Ishikawa (cell line): Measurements from ENCODE around the gene ANO8.

Source experiments
- CEBPB ChIP-seq: IDR thresholded peaks from 2 replicates; pipeline ENCODE4 v1.6.1; 2012
- CREB1 ChIP-seq: IDR thresholded peaks from 2 replicates; pipeline ENCODE4 v1.6.1; 2012; ENCODE audit warnings: low read depth
- EGR1 ChIP-seq: IDR thresholded peaks from 2 replicates; pipeline ENCODE4 v1.6.1; 2012
- EP300 ChIP-seq: IDR thresholded peaks from 2 replicates; pipeline ENCODE4 v1.6.1; 2012; ENCODE audit warnings: borderline replicate concordance
- FOXM1 ChIP-seq: IDR thresholded peaks from 2 replicates; pipeline ENCODE4 v1.6.1; 2012; ENCODE audit warnings: low read depth, borderline replicate concordance
- MAX ChIP-seq: IDR thresholded peaks from 2 replicates; pipeline ENCODE4 v1.6.1; 2012
- NFIC ChIP-seq: IDR thresholded peaks from 2 replicates; pipeline ENCODE4 v1.6.1; 2012
- RAD21 ChIP-seq: IDR thresholded peaks from 2 replicates; pipeline ENCODE4 v1.6.1; 2012; ENCODE audit warnings: low read depth
- REST ChIP-seq: IDR thresholded peaks from 2 replicates; pipeline ENCODE4 v1.6.1; 2012; ENCODE audit warnings: low read depth, mild to moderate bottlenecking
- TAF1 ChIP-seq: IDR thresholded peaks from 2 replicates; pipeline ENCODE4 v1.6.1; 2012; ENCODE audit warnings: low read depth, mild to moderate bottlenecking
- TCF12 ChIP-seq: IDR thresholded peaks from 2 replicates; pipeline ENCODE4 v1.6.1; 2012; ENCODE audit warnings: low read depth
- TEAD4 ChIP-seq: IDR thresholded peaks from 2 replicates; pipeline ENCODE4 v1.6.1; 2012
- USF1 ChIP-seq: IDR thresholded peaks from 2 replicates; pipeline ENCODE4 v1.6.1; 2012
- YY1 ChIP-seq: IDR thresholded peaks from 2 replicates; pipeline ENCODE4 v1.6.1; 2012; ENCODE audit warnings: low read depth
- ZBTB7A ChIP-seq: IDR thresholded peaks from 2 replicates; pipeline ENCODE4 v1.6.1; 2012; ENCODE audit warnings: low read depth

ANO8 gene

GRCh38 chr19:17353386-17353785, 18.7 kb upstream of the ANO8 start:
- no peak for TF ChIP-seq CREB1
- no peak for TF ChIP-seq USF1
- no peak for TF ChIP-seq YY1
- TF ChIP-seq EGR1, result no peak
- TF ChIP-seq FOXM1, result no peak
- no peak for TF ChIP-seq TCF12
- no peak for TF ChIP-seq REST
- TF ChIP-seq MAX, result no peak
- no peak for TF ChIP-seq EP300
- no peak for TF ChIP-seq NFIC
- no peak for TF ChIP-seq RAD21
- no peak for TF ChIP-seq ZBTB7A
- TF ChIP-seq CEBPB, result no peak
- no peak for TF ChIP-seq TAF1
- TF ChIP-seq TEAD4, result no peak

GRCh38 chr19:17352608-17353280, 18.1 kb upstream of the ANO8 start:
- TF ChIP-seq MAX (no peak), RAD21 (no peak), FOXM1 (no peak), YY1 (no peak), REST (no peak), TCF12 (no peak), TAF1 (no peak), ZBTB7A (no peak), EP300 (no peak)

- no peak for TF ChIP-seq TAF1
- TF ChIP-seq CREB1, result peak; percentile 78
- TF ChIP-seq USF1, result peak; percentile 56; the same call in 1 of the 2 replicates
- no peak for TF ChIP-seq EGR1
These were observed 17.3 kb upstream of the ANO8 start for GRCh38 chr19:17351815-17352435.

GRCh38 chr19:17348700-17349099, 14.0 kb upstream of the ANO8 start:
- peak; percentile 47; the same call in 1 of the 2 replicates for TF ChIP-seq ZBTB7A
- no peak for TF ChIP-seq REST
- TF ChIP-seq EGR1, result no peak
- no peak for TF ChIP-seq TEAD4
- no peak for TF ChIP-seq FOXM1
- TF ChIP-seq TCF12, result no peak
- no peak for TF ChIP-seq YY1
- TF ChIP-seq NFIC, result peak; percentile 42; the same call in 1 of the 2 replicates
- no peak for TF ChIP-seq RAD21
